HEK293 (cell line): ENCODE data around the gene ANGPT4.
A peak's percentile ranks its signal among the peaks of the same experiment; 100 is the strongest.

Source experiments
- CTCF ChIA-PET: fragments of 350-600 bp; formaldehyde crosslinking; extraction: SDS; loops from one replicate; lab custom pipeline; 2021; ENCODE audit warnings: antibody characterized with exemption; lab: Yijun Ruan, JAX
- POLR2A ChIA-PET: fragments of 300-600 bp; formaldehyde crosslinking; extraction: SDS; loops from one replicate; lab custom pipeline; 2020; ENCODE audit warnings: antibody characterized with exemption, inconsistent platforms; lab: Yijun Ruan, JAX
- H3K27ac ChIP-seq: fragments of 200-500 bp; sonication (Bioruptor generic); 2 replicates; pipeline ENCODE4 v1.5.1; 2014; ENCODE audit warnings: low read depth, low read length, control low read depth, inconsistent platforms; ENCODE audit errors: extremely low read depth
- H3K36me3 ChIP-seq, 2 experiments: fragments of 200-500 bp in 1 of 2; sonication (Bioruptor generic) in 1 of 2; 1 replicate in 1 of 2; 2 replicates in 1 of 2; pipeline ENCODE4 v1.5.1; 2014 to 2017; ENCODE audit warnings: inconsistent platforms in 2 of 2, low read length in 2 of 2; ENCODE audit not compliant: control insufficient read depth in 2 of 2, insufficient read depth in 1 of 2
- H3K4me1 ChIP-seq: fragments of 200-500 bp; sonication (Bioruptor generic); 2 replicates; pipeline ENCODE4 v1.5.1; 2014; ENCODE audit warnings: mild to moderate bottlenecking, low read length, inconsistent platforms; ENCODE audit not compliant: control insufficient read depth, insufficient read depth
- H3K4me3 ChIP-seq: 2 replicates; pipeline ENCODE4 v1.5.1; 2011; ENCODE audit warnings: low read depth, mild to moderate bottlenecking, control low read depth, low read length, moderate library complexity
- H3K9me3 ChIP-seq: fragments of 200-500 bp; sonication (Bioruptor generic); 2 replicates; pipeline ENCODE4 v1.5.1; 2014; ENCODE audit warnings: low read depth, low read length, inconsistent platforms; ENCODE audit not compliant: control insufficient read depth, insufficient read depth
- ELK4 ChIP-seq: IDR thresholded peaks from 2 replicates; pipeline ENCODE4 v1.6.1; 2011; ENCODE audit warnings: mild to moderate bottlenecking, low read depth, low read length, borderline replicate concordance
- HOXA7 ChIP-seq: sonication (generic); formaldehyde crosslinking; IDR thresholded peaks from 2 replicates; pipeline ENCODE4 v1.8.1; 2022; ENCODE audit warnings: missing genetic modification reagents, borderline replicate concordance
- HOXD13 ChIP-seq: sonication (generic); formaldehyde crosslinking; IDR thresholded peaks from 2 replicates; pipeline ENCODE4 v1.8.0; 2022; ENCODE audit warnings: missing genetic modification reagents, borderline replicate concordance
- INSM2 ChIP-seq: fragments of 450-650 bp; formaldehyde crosslinking; IDR thresholded peaks from 2 replicates; pipeline ENCODE4 v1.5.1; 2016; ENCODE audit warnings: missing biosample characterization, missing genetic modification characterization
- KLF16 ChIP-seq: fragments of 450-650 bp; formaldehyde crosslinking; IDR thresholded peaks from 2 replicates; pipeline ENCODE4 v1.5.1; 2017; ENCODE audit warnings: missing biosample characterization, missing genetic modification characterization
- MEIS1 ChIP-seq: sonication (generic); formaldehyde crosslinking; IDR thresholded peaks from 2 replicates; pipeline ENCODE4 v1.8.1; 2022; ENCODE audit warnings: missing genetic modification reagents, mild to moderate bottlenecking, borderline replicate concordance
- PATZ1 ChIP-seq: fragments of 450-650 bp; formaldehyde crosslinking; IDR thresholded peaks from 2 replicates; pipeline ENCODE4 v1.5.1; 2016; ENCODE audit warnings: missing biosample characterization, missing genetic modification characterization
- PRDM1 ChIP-seq: fragments of 450-650 bp; formaldehyde crosslinking; IDR thresholded peaks from 2 replicates; pipeline ENCODE4; 2016; ENCODE audit warnings: missing biosample characterization, missing genetic modification characterization
- SCRT1 ChIP-seq: fragments of 450-650 bp; formaldehyde crosslinking; IDR thresholded peaks from 2 replicates; pipeline ENCODE4 v1.5.1; 2016; ENCODE audit warnings: missing biosample characterization, missing genetic modification characterization, borderline replicate concordance
- TRIM28 ChIP-seq: IDR thresholded peaks from 2 replicates; pipeline ENCODE4 v1.6.1; 2011; ENCODE audit warnings: low read length, control low read depth, borderline replicate concordance
- ZBTB6 ChIP-seq: fragments of 450-650 bp; formaldehyde crosslinking; IDR thresholded peaks from 2 replicates; pipeline ENCODE4 v1.5.1; 2017; ENCODE audit warnings: missing biosample characterization, missing genetic modification characterization
- ZFP41 ChIP-seq: fragments of 450-650 bp; formaldehyde crosslinking; IDR thresholded peaks from 2 replicates; pipeline ENCODE4 v1.5.1; 2016; ENCODE audit warnings: missing biosample characterization, missing genetic modification characterization, borderline replicate concordance
- ZNF112 ChIP-seq: fragments of 450-650 bp; formaldehyde crosslinking; IDR thresholded peaks from 2 replicates; pipeline ENCODE4 v1.5.0; 2017; ENCODE audit warnings: missing biosample characterization, missing genetic modification characterization
- ZNF138 ChIP-seq: fragments of 450-650 bp; formaldehyde crosslinking; IDR thresholded peaks from 2 replicates; pipeline ENCODE4 v1.5.1; 2016; ENCODE audit warnings: missing biosample characterization, missing genetic modification characterization, borderline replicate concordance
- ZNF202 ChIP-seq: fragments of 450-650 bp; formaldehyde crosslinking; IDR thresholded peaks from 2 replicates; pipeline ENCODE4 v1.5.1; 2016; ENCODE audit warnings: missing biosample characterization, missing genetic modification characterization, borderline replicate concordance
- ZNF221 ChIP-seq: fragments of 450-650 bp; formaldehyde crosslinking; IDR thresholded peaks from 2 replicates; pipeline ENCODE4 v1.5.1; 2017; ENCODE audit warnings: missing biosample characterization, missing genetic modification characterization, borderline replicate concordance
- ZNF23 ChIP-seq: fragments of 450-650 bp; formaldehyde crosslinking; IDR thresholded peaks from 2 replicates; pipeline ENCODE4 v1.5.1; 2016; ENCODE audit warnings: missing biosample characterization, missing genetic modification characterization, borderline replicate concordance
- ZNF324 ChIP-seq: fragments of 450-650 bp; formaldehyde crosslinking; IDR thresholded peaks from 2 replicates; pipeline ENCODE4 v1.5.1; 2016; ENCODE audit warnings: missing biosample characterization, missing genetic modification characterization
- ZNF544 ChIP-seq: fragments of 450-650 bp; formaldehyde crosslinking; IDR thresholded peaks from 2 replicates; pipeline ENCODE4 v1.5.0; 2017; ENCODE audit warnings: missing biosample characterization, missing genetic modification characterization
- ZNF558 ChIP-seq: fragments of 450-650 bp; formaldehyde crosslinking; IDR thresholded peaks from 2 replicates; pipeline ENCODE4 v1.5.1; 2016; ENCODE audit warnings: missing biosample characterization, missing genetic modification characterization
- ZNF623 ChIP-seq: fragments of 450-650 bp; formaldehyde crosslinking; IDR thresholded peaks from 2 replicates; pipeline ENCODE4 v1.5.1; 2016; ENCODE audit warnings: missing biosample characterization, missing genetic modification characterization
- ZNF629 ChIP-seq: fragments of 450-650 bp; formaldehyde crosslinking; IDR thresholded peaks from 2 replicates; pipeline ENCODE4 v1.5.1; 2017; ENCODE audit warnings: missing biosample characterization, missing genetic modification characterization
- ZNF645 ChIP-seq: fragments of 450-650 bp; formaldehyde crosslinking; IDR thresholded peaks from 2 replicates; pipeline ENCODE4; 2016; ENCODE audit warnings: missing biosample characterization, missing genetic modification characterization
- ZNF704 ChIP-seq: fragments of 450-650 bp; formaldehyde crosslinking; IDR thresholded peaks from 2 replicates; pipeline ENCODE4 v1.5.1; 2016; ENCODE audit warnings: missing biosample characterization, missing genetic modification characterization
- ZNF791 ChIP-seq: fragments of 450-650 bp; formaldehyde crosslinking; IDR thresholded peaks from 2 replicates; pipeline ENCODE4 v1.5.1; 2016; ENCODE audit warnings: missing biosample characterization, missing genetic modification characterization

The ANGPT4 gene

GRCh38 chr20:821046-821730 is 94.9 kb downstream of the ANGPT4 start:
- ChIA-PET CTCF (interaction anchor here (2.0 to 7.6 kb wide), 2 partner anchors 135 to 136 kb away, joined by 8 to 178 read pairs; no protein-coding TSS in a partner anchor), POLR2A (no interaction called here)
- Histone ChIP-seq H3K9me3 (no peaks in the 10 kb centered on the region), H3K27ac (no peak overlapping the region)
- TF ChIP-seq HOXD13 (CRISPR knock-in tag) (no peak), ZBTB6 (tag by site-specific recombination) (no peak), ZNF324 (no peak), TRIM28 (no peak), ZNF623 (tag by site-specific recombination) (no peak), ZNF704 (no peak), ZNF112 (no peak), ZNF645 (no peak), ZFP41 (no peak), ZNF202 (tag by site-specific recombination) (no peak), ZNF221 (no peak), ZNF558 (tag by site-specific recombination) (no peak), ZNF544 (tag by site-specific recombination) (no peak), ZNF629 (tag by site-specific recombination) (no peak), ZNF23 (tag by site-specific recombination) (no peak), PRDM1 (tag by site-specific recombination) (no peak), PATZ1 (tag by site-specific recombination) (no peak)
- TF ChIP-seq, all 188 proteins: peak for 0
- no peaks in the 10 kb centered on the region for H3K36me3 ChIP-seq
- H3K4me3 ChIP-seq = no peak overlapping the region
- H3K4me1 ChIP-seq = no peaks in the 10 kb centered on the region

- no peaks in the 10 kb centered on the region for H3K9me3 ChIP-seq
- POLR2A ChIA-PET = no interaction called here
- no peak overlapping the region for H3K27ac ChIP-seq
- H3K4me1 ChIP-seq = no peaks in the 10 kb centered on the region
- no peak overlapping the region for H3K4me3 ChIP-seq
- CTCF ChIA-PET = interaction anchor here (0.9 to 7.6 kb wide), 2 partner anchors 133 to 137 kb away, joined by 4 to 178 read pairs; no protein-coding TSS in a partner anchor
- no peaks in the 10 kb centered on the region for H3K36me3 ChIP-seq
- TF ChIP-seq ELK4 (no peak), SCRT1 (tag by site-specific recombination) (no peak), MEIS1 (no peak), ZNF791 (tag by site-specific recombination) (no peak), INSM2 (tag by site-specific recombination) (no peak), ZNF704 (no peak), PRDM1 (tag by site-specific recombination) (peak; percentile 91), HOXD13 (CRISPR knock-in tag) (no peak), ZNF138 (no peak), KLF16 (tag by site-specific recombination) (no peak), HOXA7 (no peak)
These were observed 95.7 kb downstream of the ANGPT4 start for GRCh38 chr20:820323-820953.
